NCI-H774 (cell line): ENCODE measurements around the gene GREB1.

Experiments
- DNase-seq: peaks from one replicate; lab custom pipeline; 2025; lab: John Stamatoyannopoulos, UW

GREB1 gene

GRCh38 chr2:11533278-11534070, at the start of gene GREB1:
Gene GREB1 (plus strand): TSS chr2:11534045. CDS start chr2:11556615, 22,570 bp downstream.
- DNase-seq, result no peak

DNA sequence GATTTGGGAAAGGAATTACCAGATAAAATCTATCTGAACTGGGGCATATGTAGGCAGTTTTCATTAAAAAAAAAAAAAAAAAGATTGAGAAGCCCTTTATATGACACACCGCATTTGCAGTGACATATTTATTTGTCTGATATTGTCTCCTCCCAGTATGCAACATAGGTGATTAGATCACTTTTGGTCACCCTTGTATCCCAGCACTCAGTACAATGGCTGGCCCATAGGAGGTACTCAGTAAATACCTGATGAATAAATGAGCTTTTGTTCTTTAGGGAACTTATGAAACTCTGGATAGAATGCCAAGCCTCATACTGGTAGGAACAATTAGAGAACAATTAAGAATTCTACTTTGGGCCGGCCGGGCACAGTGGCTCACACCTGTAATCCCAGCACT, 45.0 kb upstream of the GREB1 start:
- no peak for DNase-seq

DNA sequence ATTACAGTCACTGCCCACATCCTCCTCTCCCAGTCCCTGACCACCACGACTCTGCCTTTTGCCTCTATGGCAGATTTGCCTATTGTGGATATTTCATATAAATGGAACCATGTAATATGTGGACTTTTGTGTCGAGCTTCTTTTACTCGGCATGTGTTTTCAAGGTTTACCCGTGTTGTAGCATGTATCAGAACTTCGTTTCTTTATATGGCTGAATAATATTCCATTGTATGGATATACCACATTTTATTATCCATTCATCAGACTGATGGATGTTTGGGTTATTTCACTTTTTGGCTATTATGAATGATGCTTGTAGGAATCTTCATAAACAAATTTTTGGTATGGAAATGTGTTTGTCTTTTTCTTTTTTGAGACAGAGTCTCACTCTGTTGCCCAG, 43.7 kb upstream of the GREB1 start:
- DNase-seq, result no peak

- DNase-seq, result no peak
Measured at GRCh38 chr2:11491348-11491933, 42.4 kb upstream of the GREB1 start.

GRCh38 chr2:11492244-11492643, 41.6 kb upstream of the GREB1 start:
- no peak for DNase-seq

DNA sequence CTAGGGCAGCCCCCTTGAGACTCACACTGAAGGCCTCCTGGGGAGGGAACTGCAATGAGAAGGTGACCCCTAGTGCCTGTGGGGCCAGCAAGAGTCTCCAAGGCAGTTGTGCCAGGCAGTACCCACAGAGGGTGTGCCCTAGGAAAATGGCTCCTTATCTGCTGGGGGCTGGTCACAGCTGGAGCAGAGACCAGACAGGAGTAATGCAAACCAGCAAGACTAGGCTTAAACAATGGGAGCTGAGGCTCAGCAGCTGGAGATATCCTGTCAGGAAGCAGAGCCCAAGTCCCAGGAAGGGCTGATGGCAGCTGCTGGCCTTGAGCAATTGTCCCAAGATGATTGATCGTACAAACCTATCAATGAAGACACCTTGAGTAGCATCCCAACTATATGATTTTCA, 41.1 kb upstream of the GREB1 start:
- no peak for DNase-seq

DNA sequence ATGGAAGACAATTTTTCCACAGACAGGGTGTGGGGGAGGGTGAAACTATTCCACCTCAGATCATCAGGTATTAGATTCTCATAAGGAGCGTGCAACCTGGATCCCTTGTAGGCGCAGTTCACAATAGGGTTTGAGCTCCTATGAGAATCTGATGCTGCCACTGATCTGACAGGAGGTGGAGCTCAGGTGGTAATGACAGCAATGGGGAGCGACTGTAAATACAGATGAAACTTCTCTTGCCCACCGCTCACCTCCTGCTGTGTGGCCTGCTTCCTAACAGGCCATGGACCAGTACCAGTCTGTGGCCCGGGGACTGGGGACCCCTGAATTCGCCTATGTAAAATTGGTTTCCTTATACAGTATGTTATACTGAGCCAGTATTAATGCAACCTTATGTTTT, 40.6 kb upstream of the GREB1 start:
- no peak for DNase-seq

- DNase-seq, result no peak
Measured at GRCh38 chr2:11494310-11494709, 39.5 kb upstream of the GREB1 start.

- no peak for DNase-seq
Measured at GRCh38 chr2:11495844-11496681, 37.8 kb upstream of the GREB1 start.

- no peak for DNase-seq
Measured at GRCh38 chr2:11498543-11499034, 35.3 kb upstream of the GREB1 start.

GRCh38 chr2:11499081-11499743, 34.6 kb upstream of the GREB1 start:
- DNase-seq, result no peak

- no peak for DNase-seq
Measured at GRCh38 chr2:11500702-11501303, 33.0 kb upstream of the GREB1 start.

GRCh38 chr2:11502740-11503292, 31.0 kb upstream of the GREB1 start:
- no peak for DNase-seq

GRCh38 chr2:11503354-11503927, 30.4 kb upstream of the GREB1 start:
- no peak for DNase-seq

- DNase-seq, result no peak
Measured at GRCh38 chr2:11505652-11506610, 27.9 kb upstream of the GREB1 start.

DNA sequence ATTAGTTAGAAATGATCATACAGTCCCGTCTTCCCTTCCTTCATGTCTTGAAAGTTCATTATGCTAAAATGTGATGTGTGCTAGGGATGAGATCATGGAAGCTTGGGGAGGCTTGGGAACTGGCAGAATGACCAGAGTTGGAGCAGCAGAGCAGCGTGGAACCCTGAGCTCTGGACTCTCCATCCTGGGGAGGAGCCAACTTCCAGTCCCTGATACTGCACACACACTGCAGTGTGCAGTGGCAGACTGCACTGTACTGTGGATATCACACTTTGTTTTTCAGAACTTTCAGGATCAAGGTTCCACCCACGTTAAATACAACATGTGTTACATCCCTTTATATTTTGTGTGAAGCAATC, 27.3 kb upstream of the GREB1 start:
- DNase-seq, result no peak

DNA sequence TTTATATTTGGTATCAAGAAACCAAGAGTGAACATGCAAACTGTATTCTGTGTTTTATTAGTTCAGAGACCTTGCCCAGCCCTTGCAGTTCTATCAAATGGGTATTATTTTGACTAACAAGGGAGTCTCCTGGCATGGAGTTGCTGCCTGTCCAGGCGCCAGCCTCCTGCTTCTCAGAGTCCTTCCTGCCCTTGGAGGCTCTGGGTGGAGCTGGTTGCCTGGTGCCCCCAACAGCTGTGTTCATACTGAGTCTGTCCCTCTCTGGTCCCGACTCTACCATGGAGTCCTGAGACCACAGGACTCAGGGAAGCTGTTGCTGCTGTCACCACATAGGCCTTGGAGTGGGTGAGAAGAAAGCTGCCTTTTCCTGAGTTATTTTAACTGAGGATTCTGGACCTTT, 26.3 kb upstream of the GREB1 start:
- no peak for DNase-seq

DNA sequence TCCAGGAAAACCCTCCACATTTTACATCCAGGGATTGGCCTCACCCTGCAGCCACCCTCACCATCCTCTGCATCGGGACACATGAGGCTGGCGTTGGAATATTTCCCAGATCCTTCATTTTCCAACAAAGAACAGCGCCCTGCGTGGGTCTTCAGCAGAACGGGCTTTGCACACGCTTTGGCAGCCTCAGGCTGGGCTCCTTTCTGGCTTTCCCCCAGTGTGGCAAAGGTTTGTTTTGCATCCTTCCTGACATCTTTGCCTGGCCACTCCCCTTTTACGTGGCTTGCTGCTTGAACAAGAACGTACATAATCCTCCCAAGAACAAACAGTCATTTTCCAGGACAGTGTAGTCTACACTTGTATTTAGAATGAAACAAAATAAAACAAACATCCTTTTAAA, 25.6 kb upstream of the GREB1 start:
- DNase-seq, result no peak

DNA sequence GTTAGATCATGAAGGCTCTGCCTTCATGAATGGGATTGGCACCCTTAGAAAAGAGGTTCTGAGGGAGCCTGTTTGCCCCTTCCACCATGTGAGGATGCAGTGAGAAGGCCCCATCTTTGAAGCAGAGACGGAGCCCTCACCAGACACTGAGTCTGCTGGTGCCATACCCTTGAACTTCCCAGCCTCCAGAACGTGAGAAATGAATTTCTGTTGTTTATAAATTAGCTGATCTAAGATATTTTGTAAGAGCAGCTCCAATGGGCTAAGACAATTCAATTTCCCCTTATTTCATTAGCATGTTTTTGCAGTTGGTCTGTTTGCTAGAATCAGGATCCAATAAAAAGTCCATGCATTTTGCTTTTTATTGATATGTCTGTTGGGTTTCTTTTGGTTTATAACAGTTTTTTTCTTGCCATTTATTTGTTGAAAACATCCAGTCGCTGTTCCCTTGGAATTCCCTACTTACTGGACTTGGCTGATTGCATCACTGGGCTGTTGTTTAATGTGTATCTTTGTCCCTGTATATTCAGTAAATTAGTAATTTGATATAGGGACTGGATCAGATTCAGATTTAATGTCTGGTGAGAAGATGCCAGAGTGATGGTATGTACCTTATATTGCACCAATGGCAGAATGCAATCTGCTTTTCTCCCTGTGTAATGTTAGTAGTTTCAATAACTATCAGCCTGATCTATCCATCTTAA, 24.0 kb upstream of the GREB1 start:
- DNase-seq, result no peak
